ENCODE results near the gene SH3YL1.

DNA sequence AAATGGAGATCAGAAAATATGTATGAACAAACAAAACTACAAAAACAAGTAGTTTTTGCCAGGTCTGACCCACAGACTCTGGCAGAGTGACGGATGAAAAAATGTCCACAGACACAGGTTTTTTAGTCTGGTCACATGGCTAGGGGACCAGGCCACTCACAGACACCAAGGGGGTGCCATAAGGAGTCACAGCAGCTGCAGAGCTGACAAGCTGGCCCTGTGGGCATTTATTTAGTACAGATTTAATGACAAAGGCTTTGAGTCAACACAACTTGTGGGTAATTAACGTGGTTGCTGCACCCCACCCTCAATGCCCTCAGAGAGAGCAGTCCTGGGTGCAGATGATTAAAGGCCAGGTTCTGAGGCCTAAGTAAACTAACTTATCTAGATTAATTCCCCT is 76.0 kb downstream of the SH3YL1 start:
- TF ChIP-seq ARNT (IDR thresholded peaks at IDR 0.05) (no peak), SUZ12 (IDR thresholded peaks at IDR 0.05) (no peak)
